Measurements from ENCODE around the gene MAGEB17.

The MAGEB17 gene

GRCh38 chrX:16212024-16212423 lies 44.7 kb downstream of the MAGEB17 start:
- DNase-seq = no peak

GRCh38 chrX:16212436-16212835 lies 45.2 kb downstream of the MAGEB17 start:
- DNase-seq = no peak

GRCh38 chrX:16213961-16214360 lies 46.7 kb downstream of the MAGEB17 start:
- no peak for DNase-seq

- no peak for DNase-seq
Observed at GRCh38 chrX:16215660-16216059, 48.4 kb downstream of the MAGEB17 start.

Measured in activated effector memory CD4-positive, alpha-beta T cell treated with Interleukin-2 at 50 U/mL for 16 hours (primary cell).